ENCODE measurements around the gene RPTOR.

GRCh38 chr17:80813318-80813717, 268.7 kb downstream of the RPTOR start:
- TF ChIP-seq, protein P1, sequence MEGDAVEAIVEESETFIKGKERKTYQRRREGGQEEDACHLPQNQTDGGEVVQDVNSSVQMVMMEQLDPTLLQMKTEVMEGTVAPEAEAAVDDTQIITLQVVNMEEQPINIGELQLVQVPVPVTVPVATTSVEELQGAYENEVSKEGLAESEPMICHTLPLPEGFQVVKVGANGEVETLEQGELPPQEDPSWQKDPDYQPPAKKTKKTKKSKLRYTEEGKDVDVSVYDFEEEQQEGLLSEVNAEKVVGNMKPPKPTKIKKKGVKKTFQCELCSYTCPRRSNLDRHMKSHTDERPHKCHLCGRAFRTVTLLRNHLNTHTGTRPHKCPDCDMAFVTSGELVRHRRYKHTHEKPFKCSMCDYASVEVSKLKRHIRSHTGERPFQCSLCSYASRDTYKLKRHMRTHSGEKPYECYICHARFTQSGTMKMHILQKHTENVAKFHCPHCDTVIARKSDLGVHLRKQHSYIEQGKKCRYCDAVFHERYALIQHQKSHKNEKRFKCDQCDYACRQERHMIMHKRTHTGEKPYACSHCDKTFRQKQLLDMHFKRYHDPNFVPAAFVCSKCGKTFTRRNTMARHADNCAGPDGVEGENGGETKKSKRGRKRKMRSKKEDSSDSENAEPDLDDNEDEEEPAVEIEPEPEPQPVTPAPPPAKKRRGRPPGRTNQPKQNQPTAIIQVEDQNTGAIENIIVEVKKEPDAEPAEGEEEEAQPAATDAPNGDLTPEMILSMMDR (IDR thresholded peaks at IDR 0.05 in 2 of 3, conservative IDR thresholded peaks at IDR 0.05 in 1 of 3; ENCODE audit: control insufficient read depth in 2 of 3, extremely low read depth in 1 of 3, insufficient read depth in 1 of 3, low read depth in 3 of 3, low read length in 3 of 3): no peak
- TF ChIP-seq IKZF1 (conservative IDR thresholded peaks at IDR 0.05) (no peak), TAF1 (IDR thresholded peaks at IDR 0.05; ENCODE audit: borderline replicate concordance, low read depth, low read length) (no peak), EZH2 (IDR thresholded peaks at IDR 0.05; ENCODE audit: borderline replicate concordance, control insufficient read depth, low read depth, low read length) (no peak), YY1 (IDR thresholded peaks at IDR 0.05; ENCODE audit: low read depth, low read length) (no peak), KDM1A (IDR thresholded peaks at IDR 0.05; ENCODE audit: borderline replicate concordance) (no peak), SRF (IDR thresholded peaks at IDR 0.05; ENCODE audit: low read depth in 2 of 2, low read length in 2 of 2) (no peak)
